Measurements from ENCODE around the gene NUDT4B.
"Not testable (repeated sequence)": the region's sequence is repeated elsewhere in the genome, so short reads cannot be mapped to it uniquely, and the experiment has no call there.

NUDT4B gene

GRCh38 chr1:148748563-148749334, at the start of gene NUDT4B:
Gene NUDT4B, plus strand, starts transcription at chr1:148748774. Its CDS starts 179 bp downstream, at chr1:148748953.
- FAIRE-seq = not testable (repeated sequence)

GRCh38 chr1:148699357-148699756, 49.2 kb upstream of the NUDT4B start:
- FAIRE-seq = not testable (repeated sequence)

GRCh38 chr1:148702242-148702641, 46.3 kb upstream of the NUDT4B start:
- FAIRE-seq = not testable (repeated sequence)

- FAIRE-seq = not testable (repeated sequence)
Measured at GRCh38 chr1:148703973-148704591, 44.5 kb upstream of the NUDT4B start.

GRCh38 chr1:148705316-148705948, 43.1 kb upstream of the NUDT4B start:
- FAIRE-seq = not testable (repeated sequence)

- FAIRE-seq = not testable (repeated sequence)
Measured at GRCh38 chr1:148708779-148709333, 39.7 kb upstream of the NUDT4B start.

GRCh38 chr1:148710772-148711523, 37.6 kb upstream of the NUDT4B start:
- not testable (repeated sequence) for FAIRE-seq

GRCh38 chr1:148712353-148712752, 36.2 kb upstream of the NUDT4B start:
- FAIRE-seq = not testable (repeated sequence)

GRCh38 chr1:148715518-148715917, 33.1 kb upstream of the NUDT4B start:
- FAIRE-seq = not testable (repeated sequence)

GRCh38 chr1:148716966-148717520, 31.5 kb upstream of the NUDT4B start:
- not testable (repeated sequence) for FAIRE-seq

- FAIRE-seq = not testable (repeated sequence)
Measured at GRCh38 chr1:148720918-148721317, 27.7 kb upstream of the NUDT4B start.

GRCh38 chr1:148722758-148723157, 25.8 kb upstream of the NUDT4B start:
- not testable (repeated sequence) for FAIRE-seq

GRCh38 chr1:148723515-148723914, 25.1 kb upstream of the NUDT4B start:
- FAIRE-seq = not testable (repeated sequence)

GRCh38 chr1:148724872-148725271, 23.7 kb upstream of the NUDT4B start:
- FAIRE-seq = not testable (repeated sequence)

- FAIRE-seq = not testable (repeated sequence)
Measured at GRCh38 chr1:148727862-148728261, 20.7 kb upstream of the NUDT4B start.

GRCh38 chr1:148729128-148729527, 19.4 kb upstream of the NUDT4B start:
- not testable (repeated sequence) for FAIRE-seq

GRCh38 chr1:148729541-148729940, 19.0 kb upstream of the NUDT4B start:
- not testable (repeated sequence) for FAIRE-seq

GRCh38 chr1:148732277-148732676, 16.3 kb upstream of the NUDT4B start:
- FAIRE-seq = not testable (repeated sequence)

- not testable (repeated sequence) for FAIRE-seq
Measured at GRCh38 chr1:148733585-148734310, 14.8 kb upstream of the NUDT4B start.

GRCh38 chr1:148734311-148734662, 14.3 kb upstream of the NUDT4B start:
- FAIRE-seq = peak; percentile 34

GRCh38 chr1:148735538-148735937, 13.0 kb upstream of the NUDT4B start:
- not testable (repeated sequence) for FAIRE-seq
